Measurements from ENCODE around the gene SLC34A2.

The SLC34A2 gene

GRCh38 chr4:25725870-25726269 lies 70.2 kb downstream of the SLC34A2 start:
- DNase-seq (ENCODE audit: low spot score) = no peak

GRCh38 chr4:25727711-25728493 lies 72.3 kb downstream of the SLC34A2 start:
- DNase-seq (ENCODE audit: low spot score) = no peak
